RWPE1 (cell line): ENCODE measurements around the gene SLC39A12.

ENCODE experiments used
- CTCF ChIA-PET: fragments of 350-600 bp; sonication (Branson Sonifier 250); formaldehyde crosslinking; extraction: SDS; loops from one replicate; lab custom pipeline; 2021; lab: Yijun Ruan, JAX
- POLR2A ChIA-PET: fragments of 400-600 bp; formaldehyde crosslinking; extraction: SDS; loops from one replicate; lab custom pipeline; 2020; ENCODE audit warnings: antibody characterized with exemption; ENCODE audit not compliant: low non-redundant PET; lab: Yijun Ruan, JAX
- DNase-seq: peaks from one replicate; pipeline ENCODE4 v3.0.0; 2012; ENCODE audit warnings: low spot score
- H3K27ac ChIP-seq: fragments of 450-650 bp; 2 replicates; pipeline ENCODE4 v1.5.1; 2017
- TF ChIP-seq, protein P1 (sequence below): fragments of 450-650 bp; conservative IDR thresholded peaks from 2 replicates; pipeline ENCODE4 v1.5.1; 2017; ENCODE audit warnings: low read depth, mild to moderate bottlenecking

Gene SLC39A12

DNA sequence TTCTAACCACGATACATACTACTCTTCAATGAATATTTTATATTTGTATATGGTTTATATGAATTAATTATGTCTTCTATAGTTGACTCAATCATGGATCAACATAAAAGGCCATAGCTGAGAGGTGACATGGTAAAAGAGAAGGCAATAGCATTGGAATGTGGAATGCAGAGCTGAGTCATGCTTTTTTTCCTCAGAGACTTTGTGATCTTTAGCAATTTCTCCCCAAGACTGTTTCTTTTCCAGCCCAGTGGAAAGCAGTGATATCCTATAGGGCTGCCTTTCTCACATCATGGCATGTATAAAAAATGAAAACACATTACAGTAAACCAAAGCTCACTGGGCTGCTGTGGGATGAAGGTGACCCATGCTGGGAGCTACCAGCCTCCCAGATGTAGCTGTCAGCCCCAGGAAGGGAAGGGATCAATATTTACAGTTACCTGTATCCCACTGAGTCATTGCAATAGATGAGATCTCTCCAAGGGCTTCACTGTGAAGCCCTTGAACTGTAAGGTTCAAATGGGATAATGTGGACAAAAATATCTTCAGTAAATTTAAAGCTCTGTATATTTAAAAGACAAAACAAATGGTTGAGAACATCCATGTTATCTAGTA is 30.2 kb downstream of the SLC39A12 start:
- TF ChIP-seq, protein P1, sequence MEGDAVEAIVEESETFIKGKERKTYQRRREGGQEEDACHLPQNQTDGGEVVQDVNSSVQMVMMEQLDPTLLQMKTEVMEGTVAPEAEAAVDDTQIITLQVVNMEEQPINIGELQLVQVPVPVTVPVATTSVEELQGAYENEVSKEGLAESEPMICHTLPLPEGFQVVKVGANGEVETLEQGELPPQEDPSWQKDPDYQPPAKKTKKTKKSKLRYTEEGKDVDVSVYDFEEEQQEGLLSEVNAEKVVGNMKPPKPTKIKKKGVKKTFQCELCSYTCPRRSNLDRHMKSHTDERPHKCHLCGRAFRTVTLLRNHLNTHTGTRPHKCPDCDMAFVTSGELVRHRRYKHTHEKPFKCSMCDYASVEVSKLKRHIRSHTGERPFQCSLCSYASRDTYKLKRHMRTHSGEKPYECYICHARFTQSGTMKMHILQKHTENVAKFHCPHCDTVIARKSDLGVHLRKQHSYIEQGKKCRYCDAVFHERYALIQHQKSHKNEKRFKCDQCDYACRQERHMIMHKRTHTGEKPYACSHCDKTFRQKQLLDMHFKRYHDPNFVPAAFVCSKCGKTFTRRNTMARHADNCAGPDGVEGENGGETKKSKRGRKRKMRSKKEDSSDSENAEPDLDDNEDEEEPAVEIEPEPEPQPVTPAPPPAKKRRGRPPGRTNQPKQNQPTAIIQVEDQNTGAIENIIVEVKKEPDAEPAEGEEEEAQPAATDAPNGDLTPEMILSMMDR = no peak
- POLR2A ChIA-PET = no interaction called here
- CTCF ChIA-PET = no interaction called here
- peak; percentile 26 for DNase-seq
- no peak overlapping the region for H3K27ac ChIP-seq

DNA sequence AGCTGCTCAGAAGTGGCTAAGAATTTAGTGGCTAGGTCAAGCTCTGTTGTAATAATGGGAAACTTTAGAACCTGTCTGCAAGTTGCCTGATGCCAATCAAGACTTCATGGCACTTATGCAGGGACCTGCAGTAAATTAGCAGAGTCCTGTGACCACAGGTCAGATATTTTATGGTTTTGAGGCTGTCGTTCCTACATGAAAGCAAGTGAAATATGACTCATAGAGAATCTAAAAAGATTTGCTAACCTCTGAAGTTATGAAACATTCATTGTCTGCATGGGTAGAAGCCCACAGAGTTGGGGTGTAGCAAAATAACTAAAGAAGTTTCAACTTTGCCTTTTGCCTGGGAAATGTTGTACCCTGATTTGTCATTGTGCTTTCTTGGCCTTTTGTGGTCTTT is 32.3 kb downstream of the SLC39A12 start:
- CTCF ChIA-PET = interaction anchor here (0.6 kb wide), 1 partner anchor 1882 kb away, joined by 3 read pairs; no protein-coding TSS in a partner anchor
- no peak overlapping the region for H3K27ac ChIP-seq
- no peak for DNase-seq
- TF ChIP-seq, protein P1 = no peak
- POLR2A ChIA-PET = no interaction called here

DNA sequence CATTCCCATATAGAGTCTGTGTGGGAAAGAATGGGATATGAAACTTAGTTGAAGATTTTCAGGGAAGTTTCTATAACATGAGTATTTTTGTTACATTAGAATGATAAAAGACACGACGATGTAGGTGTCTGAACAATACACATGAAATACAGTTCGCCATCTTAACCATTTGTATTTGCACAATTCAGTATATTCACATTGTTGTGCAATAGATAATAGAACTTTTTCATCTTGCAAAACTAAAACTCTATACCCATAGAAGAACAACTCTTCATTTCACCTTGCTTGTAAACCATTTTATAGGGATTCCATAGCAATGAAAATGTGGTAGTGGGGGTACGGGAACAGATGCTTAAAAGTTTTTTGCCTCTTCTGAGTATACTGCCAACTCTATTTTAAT is 32.8 kb downstream of the SLC39A12 start:
- DNase-seq = no peak
- TF ChIP-seq, protein P1 = no peak
- ChIA-PET CTCF (no interaction called here), POLR2A (no interaction called here)
- no peak overlapping the region for H3K27ac ChIP-seq

- CTCF ChIA-PET = no interaction called here
These were observed 38.4 kb downstream of the SLC39A12 start for GRCh38 chr10:17989908-17990767.

DNA sequence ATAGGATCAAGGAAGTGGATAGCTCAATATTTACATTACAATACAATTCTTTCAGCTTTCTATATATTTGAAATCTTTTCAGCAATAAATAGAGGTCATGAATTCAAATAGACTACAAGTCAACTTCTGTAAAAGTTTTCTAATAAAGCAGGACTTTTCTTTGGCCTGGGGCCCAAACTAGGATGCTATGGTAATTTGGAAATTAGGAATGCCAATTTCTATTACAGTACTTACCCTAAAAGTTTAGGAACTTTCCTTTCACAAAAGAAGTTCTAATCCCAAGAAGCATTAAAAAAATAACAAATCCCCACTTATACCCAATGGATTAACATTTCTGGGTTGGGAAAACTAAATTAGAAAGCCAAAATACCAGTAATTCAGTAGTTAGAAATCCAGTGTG is 40.5 kb downstream of the SLC39A12 start:
- POLR2A ChIA-PET = no interaction called here
- CTCF ChIA-PET = interaction anchor here (0.6 kb wide), 1 partner anchor 769 kb away, joined by 6 read pairs; no protein-coding TSS in a partner anchor
- no peak for DNase-seq
- TF ChIP-seq, protein P1 = no peak
- no peak overlapping the region for H3K27ac ChIP-seq

More at GRCh38 chr10:17989908-17990767, 38.4 kb downstream of the SLC39A12 start:
- TF ChIP-seq, protein P1 = no peak
- H3K27ac ChIP-seq = no peak overlapping the region
- POLR2A ChIA-PET = no interaction called here
- DNase-seq = peak; percentile 74

DNA sequence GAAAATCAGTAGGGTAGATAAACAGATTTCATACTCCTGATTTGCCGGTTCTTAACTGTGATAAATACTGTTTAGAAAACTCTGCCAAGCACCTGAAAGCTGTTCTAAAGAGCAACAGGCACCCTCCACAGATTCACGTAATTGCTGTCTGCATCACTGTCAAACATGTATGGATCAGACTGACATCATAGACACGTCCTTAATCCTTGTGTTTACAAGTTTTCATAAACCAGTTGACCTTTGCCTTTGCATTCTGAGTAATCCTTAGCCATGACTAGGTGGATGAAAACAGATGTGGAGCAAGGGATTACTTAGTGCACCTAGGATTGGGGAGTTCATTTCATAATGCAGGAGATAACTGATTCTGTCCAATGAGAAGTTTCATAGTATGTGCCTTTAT is 41.6 kb downstream of the SLC39A12 start:
- CTCF ChIA-PET = no interaction called here
- H3K27ac ChIP-seq = no peak overlapping the region
- POLR2A ChIA-PET = no interaction called here
- no peak for DNase-seq
- TF ChIP-seq, protein P1 = no peak
